Measurements from ENCODE around the gene RTN4R. TPM values are rescaled to one million over a fixed set of nuclear protein-coding genes. Genes with fewer than 3 reads are reported as not detected.

The RTN4R gene
- total and polyA plus RNA-seq, 2 donors (not counting 1 experiment from before 2014, with no cell fraction given), result 0.42 to 0.79 TPM

DNA sequence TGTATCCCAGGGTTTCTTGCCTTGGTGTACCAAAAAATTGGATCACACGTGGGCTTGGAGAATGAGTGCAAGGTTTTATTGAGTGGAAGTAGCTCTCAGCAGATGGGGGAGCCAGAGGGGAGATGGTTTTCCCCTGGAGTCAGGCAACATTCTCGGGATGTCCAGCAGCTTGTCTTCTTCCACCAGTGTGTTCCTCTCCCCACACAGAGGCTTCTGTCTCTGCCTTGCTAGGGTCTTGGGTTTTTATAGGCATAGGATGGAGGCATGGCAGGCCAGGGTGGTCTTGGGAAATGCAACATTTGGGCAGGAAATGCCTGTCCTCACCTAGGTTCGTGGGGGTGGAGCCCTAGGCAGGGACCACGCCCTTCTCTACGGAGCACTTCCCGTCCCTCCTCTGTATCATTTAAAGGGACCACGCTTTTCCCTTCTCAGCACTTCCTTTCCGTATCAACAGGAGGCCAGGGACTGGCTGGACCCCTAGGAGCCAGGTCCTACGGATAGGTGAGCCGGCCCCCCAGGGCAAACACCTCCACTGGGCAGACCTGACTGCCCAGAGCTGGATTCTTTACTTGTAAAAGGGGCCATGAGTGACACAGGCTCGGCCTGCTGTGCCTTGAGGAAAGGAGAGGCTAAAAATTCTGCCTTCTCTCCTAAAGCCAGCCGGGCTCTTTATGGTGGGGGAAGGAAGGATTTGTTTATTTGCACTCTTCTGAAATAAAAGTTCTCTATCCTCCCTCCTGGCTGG, 62.0 kb downstream of the RTN4R start:
- POLR2A ChIA-PET, result no interaction called here
- CTCF ChIA-PET, result no interaction called here
- ATAC-seq (ENCODE audit: low read depth), result peak; percentile 82
- Mint-ChIP-seq H3K4me3 (peak overlapping the region; percentile 91), H3K27ac (peak overlapping the region; percentile 92), H3K4me1 (peaks cover 20% of the 10 kb centered on the region), H3K27me3 (peaks cover 3% of the 10 kb centered on the region), H3K9me3 (ENCODE audit: insufficient read depth) (no peaks in the 10 kb centered on the region)
- intact Hi-C loops (cut with micrococcal nuclease), result loop anchor here (1.0 kb wide), 2 partner anchors 75 to 93 kb away; partner anchors contain the start of gene ZDHHC8
- peak; percentile 70 for DNase-seq
- peak overlapping the region; percentile 95 for H3K4me2 ChIP-seq (replicated peaks; ENCODE audit: low read depth, low read length, poor library complexity, severe bottlenecking)
- no peaks in the 10 kb centered on the region for H3K9me3 ChIP-seq (ENCODE audit: control extremely low read depth in 1 of 3, control insufficient read depth in 2 of 3, insufficient read depth in 1 of 3, low read length in 2 of 3)
- H3K4me1 ChIP-seq (ENCODE audit: control insufficient read depth in 2 of 2, insufficient read depth in 2 of 2, low read length in 2 of 2), result peaks cover 18 to 24% of the 10 kb centered on the region in 2 donors
- H2AFZ ChIP-seq (ENCODE audit: insufficient read depth, low read depth, low read length, poor library complexity, severe bottlenecking), result peak overlapping the region; percentile 85
- peak overlapping the region; percentile 49 to 87 (median 72) for H3K4me3 ChIP-seq (ENCODE audit: control extremely low read depth in 1 of 5, extremely low read depth in 1 of 5, insufficient read depth in 1 of 5, low read depth in 2 of 5, low read length in 4 of 5)
- no peaks in the 10 kb centered on the region for H3K27me3 ChIP-seq (replicated peaks in 1 of 4; ENCODE audit: control extremely low read depth in 1 of 4, control insufficient read depth in 3 of 4, insufficient read depth in 4 of 4, low read length in 3 of 4)
- peak overlapping the region; percentile 82 for H3K9ac ChIP-seq (ENCODE audit: low read length)
- peaks cover 21% of the 10 kb centered on the region for H3K79me2 ChIP-seq (ENCODE audit: control insufficient read depth, insufficient read depth, low read length)
- H4K20me1 ChIP-seq (ENCODE audit: control insufficient read depth, insufficient read depth, low read length, poor library complexity, severe bottlenecking), result peaks cover 3% of the 10 kb centered on the region
- TF ChIP-seq EZH2 (IDR thresholded peaks at IDR 0.05; ENCODE audit: borderline replicate concordance, insufficient read depth, low read depth, low read length, poor library complexity, severe bottlenecking), result no peak
- TF ChIP-seq, protein P1, sequence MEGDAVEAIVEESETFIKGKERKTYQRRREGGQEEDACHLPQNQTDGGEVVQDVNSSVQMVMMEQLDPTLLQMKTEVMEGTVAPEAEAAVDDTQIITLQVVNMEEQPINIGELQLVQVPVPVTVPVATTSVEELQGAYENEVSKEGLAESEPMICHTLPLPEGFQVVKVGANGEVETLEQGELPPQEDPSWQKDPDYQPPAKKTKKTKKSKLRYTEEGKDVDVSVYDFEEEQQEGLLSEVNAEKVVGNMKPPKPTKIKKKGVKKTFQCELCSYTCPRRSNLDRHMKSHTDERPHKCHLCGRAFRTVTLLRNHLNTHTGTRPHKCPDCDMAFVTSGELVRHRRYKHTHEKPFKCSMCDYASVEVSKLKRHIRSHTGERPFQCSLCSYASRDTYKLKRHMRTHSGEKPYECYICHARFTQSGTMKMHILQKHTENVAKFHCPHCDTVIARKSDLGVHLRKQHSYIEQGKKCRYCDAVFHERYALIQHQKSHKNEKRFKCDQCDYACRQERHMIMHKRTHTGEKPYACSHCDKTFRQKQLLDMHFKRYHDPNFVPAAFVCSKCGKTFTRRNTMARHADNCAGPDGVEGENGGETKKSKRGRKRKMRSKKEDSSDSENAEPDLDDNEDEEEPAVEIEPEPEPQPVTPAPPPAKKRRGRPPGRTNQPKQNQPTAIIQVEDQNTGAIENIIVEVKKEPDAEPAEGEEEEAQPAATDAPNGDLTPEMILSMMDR (IDR thresholded peaks at IDR 0.05), result no peak
- H3K27ac ChIP-seq (ENCODE audit: low read length in 2 of 2), result peak overlapping the region; percentile 72 to 86
- H3K36me3 ChIP-seq (replicated peaks in 1 of 2; ENCODE audit: control extremely low read depth in 1 of 2, control insufficient read depth in 1 of 2, extremely low read depth in 1 of 2, insufficient read depth in 2 of 2, low read length in 1 of 2), result no peaks in the 10 kb centered on the region
- 11% methylated on average over 9 of the region's 12 CpGs for WGBS (ENCODE audit: insufficient coverage)

DNA sequence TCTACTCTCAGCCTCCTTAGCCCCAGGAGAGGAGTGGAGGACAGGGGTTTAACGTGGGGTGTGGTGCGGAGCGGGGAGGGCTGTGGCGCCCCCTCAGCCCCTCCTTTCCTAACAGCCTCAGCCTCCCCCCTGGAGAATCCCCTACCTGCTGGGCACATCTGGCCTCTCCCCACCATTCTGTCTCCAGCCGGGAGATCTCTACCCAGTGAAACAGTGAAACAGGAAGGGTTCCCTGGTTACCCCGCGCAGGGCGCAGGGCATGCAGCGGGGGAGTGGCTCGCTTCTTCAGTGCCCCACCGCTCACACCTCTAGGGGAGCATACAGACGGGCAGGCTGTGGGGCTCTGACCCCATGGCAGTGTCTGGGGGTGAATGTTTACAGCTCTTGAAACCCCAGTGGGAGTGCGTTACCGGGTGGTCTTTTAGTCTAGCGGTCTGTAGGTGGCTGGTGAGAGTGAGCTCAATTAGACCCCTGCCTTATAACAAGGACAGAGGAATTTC, 62.6 kb downstream of the RTN4R start:
- Histone ChIP-seq H3K36me3 (replicated peaks in 1 of 2; ENCODE audit: control extremely low read depth in 1 of 2, control insufficient read depth in 1 of 2, extremely low read depth in 1 of 2, insufficient read depth in 2 of 2, low read length in 1 of 2) (no peaks in the 10 kb centered on the region), H3K9ac (ENCODE audit: low read length) (no peak overlapping the region), H3K27ac (ENCODE audit: low read length in 2 of 2) (no peak overlapping the region), H3K79me2 (ENCODE audit: control insufficient read depth, insufficient read depth, low read length) (peaks cover 21% of the 10 kb centered on the region), H3K27me3 (replicated peaks in 1 of 4; ENCODE audit: control extremely low read depth in 1 of 4, control insufficient read depth in 3 of 4, insufficient read depth in 4 of 4, low read length in 3 of 4) (peaks cover 0 to 1% (median 0%) of the 10 kb centered on the region in 4 experiments), H3K9me3 (ENCODE audit: control extremely low read depth in 1 of 3, control insufficient read depth in 2 of 3, insufficient read depth in 1 of 3, low read length in 2 of 3) (no peaks in the 10 kb centered on the region), H4K20me1 (ENCODE audit: control insufficient read depth, insufficient read depth, low read length, poor library complexity, severe bottlenecking) (no peaks in the 10 kb centered on the region), H3K4me2 (replicated peaks; ENCODE audit: low read depth, low read length, poor library complexity, severe bottlenecking) (peak overlapping the region; percentile 95), H2AFZ (ENCODE audit: insufficient read depth, low read depth, low read length, poor library complexity, severe bottlenecking) (peak overlapping the region; percentile 85), H3K4me3 (ENCODE audit: control extremely low read depth in 1 of 5, extremely low read depth in 1 of 5, insufficient read depth in 1 of 5, low read depth in 2 of 5, low read length in 4 of 5) (no peak overlapping the region), H3K4me1 (ENCODE audit: control insufficient read depth in 2 of 2, insufficient read depth in 2 of 2, low read length in 2 of 2) (peaks cover 18 to 24% of the 10 kb centered on the region in 2 donors)
- Mint-ChIP-seq H3K27ac (peak overlapping the region; percentile 92), H3K4me3 (peak overlapping the region; percentile 91), H3K27me3 (peaks cover 3% of the 10 kb centered on the region), H3K4me1 (peaks cover 20% of the 10 kb centered on the region), H3K9me3 (ENCODE audit: insufficient read depth) (no peaks in the 10 kb centered on the region)
- 100% methylated on average over 11 of the region's 15 CpGs for WGBS (ENCODE audit: insufficient coverage)
- TF ChIP-seq, protein P1 (IDR thresholded peaks at IDR 0.05), result no peak
- TF ChIP-seq EZH2 (IDR thresholded peaks at IDR 0.05; ENCODE audit: borderline replicate concordance, insufficient read depth, low read depth, low read length, poor library complexity, severe bottlenecking), result no peak
- ATAC-seq (ENCODE audit: low read depth), result no peak
- ChIA-PET CTCF (no interaction called here), POLR2A (no interaction called here)
- intact Hi-C loops (cut with micrococcal nuclease), result no loop called here
- no peak for DNase-seq
